ENCODE data around the gene KLHL29. TPM values are rescaled to one million over a fixed set of nuclear protein-coding genes. Genes with fewer than 3 reads are reported as not detected.

Gene KLHL29
- total and polyA plus RNA-seq, 2 of the 13 experiments (the other 11 are each of a cell fraction or from before 2014, with no cell fraction given): 0.01 TPM; not detected in 1

- TF ChIP-seq MLX (CRISPR knock-in tag; IDR thresholded peaks at IDR 0.05) (no peak), RCOR2 (CRISPR knock-in tag; IDR thresholded peaks at IDR 0.05) (no peak), ZNF775 (CRISPR knock-in tag; IDR thresholded peaks at IDR 0.05; ENCODE audit: borderline replicate concordance) (no peak), SKI (IDR thresholded peaks at IDR 0.05; ENCODE audit: partially characterized antibody) (no peak)
These were observed 97.2 kb downstream of the KLHL29 start (continued) for GRCh38 chr2:23482188-23482587.

GRCh38 chr2:23482607-23483006 lies 97.6 kb downstream of the KLHL29 start:
- H3K27ac ChIP-seq (ENCODE audit: extremely low read length, insufficient read depth, low read length): no peak overlapping the region
- H3K9me3 ChIP-seq (ENCODE audit: low read length): no peaks in the 10 kb centered on the region
- intact Hi-C loops (cut with micrococcal nuclease; ENCODE audit: unreplicated experiment) (no loop called here), in situ Hi-C loops (cut with HindIII; ENCODE audit: extremely low pct_ligation_motif_present, low pct_unique_long_range_greater_than_20kb) (no loop called here)
- no peak overlapping the region for H3K9ac ChIP-seq (ENCODE audit: insufficient read depth, low read depth, low read length)
- no peaks in the 10 kb centered on the region for H3K4me1 ChIP-seq (ENCODE audit: insufficient read depth, low read length)
- H3K79me2 ChIP-seq (ENCODE audit: insufficient read depth, low read length): no peaks in the 10 kb centered on the region
- CTCF ChIA-PET (ENCODE audit: low intra/inter-chr PET ratio, low total read pairs): no interaction called here
- H4K20me1 ChIP-seq (ENCODE audit: insufficient read depth, low read length): no peaks in the 10 kb centered on the region
- no peak overlapping the region for H3K4me3 ChIP-seq (replicated peaks in 1 of 3; ENCODE audit: insufficient read depth in 1 of 3, low read depth in 2 of 3, low read length in 3 of 3)
- BruUV-seq (replicated peaks): no TSS peak
- DNase-seq (ENCODE audit: low spot score) (no peak), ATAC-seq (no peak), FAIRE-seq (no peak)
- WGBS (ENCODE audit: low lambda C conversion rate): 62% methylated on average over 6 of the region's 6 CpGs
- POLR2A ChIA-PET: no interaction called here
- no peaks in the 10 kb centered on the region; a peak in 1 of 5 replicates for H3K27me3 ChIP-seq (ENCODE audit: control insufficient read depth in 1 of 2, insufficient read depth in 2 of 2, low read length in 2 of 2)
- no peaks in the 10 kb centered on the region for H3K36me3 ChIP-seq (replicated peaks in 1 of 2; ENCODE audit: control insufficient read depth in 1 of 2, insufficient read depth in 2 of 2, low read length in 2 of 2)
- TF ChIP-seq MIXL1 (CRISPR knock-in tag; IDR thresholded peaks at IDR 0.05) (no peak), ARID5B (CRISPR knock-in tag; IDR thresholded peaks at IDR 0.05) (no peak), ZNF652 (CRISPR knock-in tag; IDR thresholded peaks at IDR 0.05; ENCODE audit: borderline replicate concordance, low read depth) (no peak), SATB2 (CRISPR knock-in tag; IDR thresholded peaks at IDR 0.05) (no peak), ZNF235 (CRISPR knock-in tag; IDR thresholded peaks at IDR 0.05; ENCODE audit: borderline replicate concordance) (no peak), MNT (IDR thresholded peaks at IDR 0.05) (no peak), RNF2 (conservative IDR thresholded peaks at IDR 0.05; ENCODE audit: low read depth) (no peak), MED1 (CRISPR knock-in tag; IDR thresholded peaks at IDR 0.05) (no peak)
- H2AFZ ChIP-seq (ENCODE audit: low read length): no peak overlapping the region
- H3K4me2 ChIP-seq (ENCODE audit: low read depth, low read length): no peak overlapping the region

Data from HepG2 (cell line).